ENCODE data around the gene TNFRSF13B.

DNA sequence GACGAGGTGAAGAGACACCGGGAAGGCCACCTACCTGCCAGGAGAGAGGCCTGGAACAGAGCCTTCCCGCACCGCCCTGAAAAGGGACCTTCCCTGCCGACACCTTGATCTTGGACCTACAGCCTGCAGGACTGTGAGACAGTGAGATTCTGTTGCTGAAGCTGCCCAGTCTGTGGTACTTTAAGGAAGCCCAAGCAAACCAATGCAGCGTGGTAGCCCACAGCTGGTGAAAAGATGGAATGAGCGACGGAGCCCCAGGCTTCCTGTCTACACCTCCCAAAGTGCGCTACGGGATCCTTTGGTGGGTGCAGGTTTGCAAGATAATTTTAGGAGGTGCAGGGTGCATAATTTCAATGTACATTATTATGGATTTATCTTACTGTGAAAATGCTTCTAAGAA is 33.9 kb downstream of the TNFRSF13B start:
- TF ChIP-seq, protein P1, sequence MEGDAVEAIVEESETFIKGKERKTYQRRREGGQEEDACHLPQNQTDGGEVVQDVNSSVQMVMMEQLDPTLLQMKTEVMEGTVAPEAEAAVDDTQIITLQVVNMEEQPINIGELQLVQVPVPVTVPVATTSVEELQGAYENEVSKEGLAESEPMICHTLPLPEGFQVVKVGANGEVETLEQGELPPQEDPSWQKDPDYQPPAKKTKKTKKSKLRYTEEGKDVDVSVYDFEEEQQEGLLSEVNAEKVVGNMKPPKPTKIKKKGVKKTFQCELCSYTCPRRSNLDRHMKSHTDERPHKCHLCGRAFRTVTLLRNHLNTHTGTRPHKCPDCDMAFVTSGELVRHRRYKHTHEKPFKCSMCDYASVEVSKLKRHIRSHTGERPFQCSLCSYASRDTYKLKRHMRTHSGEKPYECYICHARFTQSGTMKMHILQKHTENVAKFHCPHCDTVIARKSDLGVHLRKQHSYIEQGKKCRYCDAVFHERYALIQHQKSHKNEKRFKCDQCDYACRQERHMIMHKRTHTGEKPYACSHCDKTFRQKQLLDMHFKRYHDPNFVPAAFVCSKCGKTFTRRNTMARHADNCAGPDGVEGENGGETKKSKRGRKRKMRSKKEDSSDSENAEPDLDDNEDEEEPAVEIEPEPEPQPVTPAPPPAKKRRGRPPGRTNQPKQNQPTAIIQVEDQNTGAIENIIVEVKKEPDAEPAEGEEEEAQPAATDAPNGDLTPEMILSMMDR (optimal IDR thresholded peaks at IDR 0.05 in 1 of 3, IDR thresholded peaks at IDR 0.05 in 1 of 3, conservative IDR thresholded peaks at IDR 0.05 in 1 of 3; ENCODE audit: extremely low read depth in 1 of 3, insufficient read depth in 2 of 3, low read length in 3 of 3): no peak
- TF ChIP-seq EZH2 (IDR thresholded peaks at IDR 0.05; ENCODE audit: low read length): no peak
